Naive thymus-derived CD4-positive, alpha-beta T cell (primary cell): ENCODE data around the gene SMIM35. TPM values are rescaled to one million over a fixed set of nuclear protein-coding genes. Genes with fewer than 3 reads are reported as not detected.

ENCODE experiments used
- ATAC-seq: fragments of 150-1000 bp; cut with Tn5 transposase; 2 replicates; pipeline ENCODE4 v1.10.0; 2021; ENCODE audit warnings: mild to moderate bottlenecking, moderate library complexity
- CTCF ChIA-PET: fragments of 350-600 bp; sonication (Branson Sonifier 250); formaldehyde crosslinking; loops from one replicate; lab custom pipeline; 2021; ENCODE audit warnings: antibody characterized with exemption; lab: Charles Lee
- POLR2A ChIA-PET: fragments of 350-600 bp; sonication (Branson Sonifier 250); formaldehyde crosslinking; loops from one replicate; lab custom pipeline; 2021; ENCODE audit warnings: antibody characterized with exemption, inconsistent platforms; lab: Charles Lee
- DNase-seq, 9 donors: peaks; one replicate each; pipeline versions ENCODE4 v3.0.0 to v3.0.0-alpha.2; 2020 to 2022; ENCODE audit warnings: mixed read lengths in 1 of 9
- H3K27ac ChIP-seq: one replicate; pipeline ENCODE4 v1.7.0; 2013; ENCODE audit warnings: mild to moderate bottlenecking, low read depth, low read length, moderate library complexity
- H3K27me3 ChIP-seq, 2 donors: one replicate each; pipeline ENCODE4 v1.7.0; 2013; ENCODE audit warnings: low read length in 2 of 2, mild to moderate bottlenecking in 2 of 2, moderate library complexity in 2 of 2; ENCODE audit not compliant: control insufficient read depth in 2 of 2, insufficient read depth in 2 of 2
- H3K36me3 ChIP-seq, 3 experiments: 1 replicate in 2 of 3; 2 replicates in 1 of 3; pipeline ENCODE4 v1.7.0; 2013; ENCODE audit warnings: low read length in 3 of 3, mild to moderate bottlenecking in 3 of 3, moderate library complexity in 1 of 3; ENCODE audit not compliant: insufficient read depth in 3 of 3, control insufficient read depth in 2 of 3
- H3K4me1 ChIP-seq, 2 donors: one replicate each; pipeline ENCODE4 v1.7.0; 2013; ENCODE audit warnings: low read length in 2 of 2, mild to moderate bottlenecking in 2 of 2, moderate library complexity in 1 of 2; ENCODE audit not compliant: control insufficient read depth in 2 of 2, insufficient read depth in 2 of 2
- H3K4me3 ChIP-seq: 2 replicates; pipeline ENCODE4 v1.7.0; 2013; ENCODE audit warnings: mild to moderate bottlenecking, low read length
- H3K9me3 ChIP-seq, 3 experiments: 1 replicate in 2 of 3; 2 replicates in 1 of 3; pipeline ENCODE4 v1.7.0; 2013; ENCODE audit warnings: low read length in 3 of 3; ENCODE audit not compliant: control insufficient read depth in 2 of 3
- H3K27ac Mint-ChIP-seq, 9 donors: one replicate each; pipeline ENCODE4 v1.8.0; 2020 to 2022; ENCODE audit warnings: mixed read lengths in 9 of 9, mild to moderate bottlenecking in 8 of 9, moderate library complexity in 5 of 9, inconsistent platforms in 2 of 9
- H3K27me3 Mint-ChIP-seq, 5 donors: one replicate each; pipeline ENCODE4 v1.8.0; 2021 to 2022; ENCODE audit warnings: mixed read lengths in 5 of 5, mild to moderate bottlenecking in 1 of 5
- H3K36me3 Mint-ChIP-seq, 5 donors: one replicate each; pipeline ENCODE4 v1.8.0; 2020 to 2022; ENCODE audit warnings: mixed read lengths in 5 of 5, mild to moderate bottlenecking in 3 of 5, inconsistent platforms in 1 of 5
- H3K4me1 Mint-ChIP-seq, 7 donors: one replicate each; pipeline ENCODE4 v1.8.0; 2020 to 2022; ENCODE audit warnings: mixed read lengths in 7 of 7, mild to moderate bottlenecking in 3 of 7, inconsistent platforms in 1 of 7
- H3K4me3 Mint-ChIP-seq, 10 donors: one replicate each; pipeline ENCODE4 v1.8.0; 2020 to 2022; ENCODE audit warnings: mild to moderate bottlenecking in 10 of 10, mixed read lengths in 10 of 10, moderate library complexity in 6 of 10, inconsistent platforms in 2 of 10
- H3K9me3 Mint-ChIP-seq, 11 donors: one replicate each; pipeline ENCODE4 v1.8.0; 2020 to 2022; ENCODE audit warnings: mixed read lengths in 11 of 11, mild to moderate bottlenecking in 4 of 11, inconsistent platforms in 1 of 11, moderate library complexity in 1 of 11
- intact Hi-C, 2 donors: fragments of 100-400 bp; cut with micrococcal nuclease; formaldehyde crosslinking; loops; one replicate each; pipeline ENCODE4 v1.15.1; 2023
- polyA plus RNA-seq, 2 donors: library from polyadenylated mRNA; unstranded; fragments of 300-500 nt; fragmentation: Illumina TruSeq; gene quantifications; one replicate each; pipeline ENCODE4 v1.2.3, GENCODE V29; 2021
- total RNA-seq, 6 experiments: library from RNA in 5 of 6; stranded (reverse) in 5 of 6; gene quantifications; 1 replicate in 5 of 6; 2 replicates in 1 of 6; pipeline ENCODE4 v1.2.3 and lab custom pipeline; 2021 to 2026

The SMIM35 gene
- total and polyA plus RNA-seq, 7 experiments from 2014 or later, result 0.11 to 0.60 (median 0.28) TPM; not detected in 3

DNA sequence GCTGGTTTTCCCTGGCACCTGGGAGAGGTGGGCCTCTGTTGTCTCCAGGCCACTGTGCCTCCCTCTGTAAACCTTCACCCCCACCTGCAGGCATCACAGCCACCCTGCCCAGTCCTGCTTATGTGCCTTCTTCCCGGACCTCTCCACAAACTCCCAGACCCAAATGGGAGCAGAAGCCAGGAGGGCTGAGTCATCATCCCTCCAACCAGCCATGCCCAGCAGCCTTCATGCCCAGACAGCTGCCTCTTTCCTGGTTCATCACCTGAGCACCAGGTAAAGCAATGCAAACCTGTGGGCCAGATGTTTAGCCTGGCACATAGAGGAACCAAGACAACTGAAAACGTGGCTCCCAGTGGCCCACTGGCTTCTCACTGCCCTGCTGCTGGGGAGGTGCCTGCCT, 12.0 kb downstream of the SMIM35 start:
- Histone ChIP-seq H3K27ac (no peak overlapping the region), H3K27me3 (no peaks in the 10 kb centered on the region), H3K36me3 (no peaks in the 10 kb centered on the region), H3K9me3 (no peaks in the 10 kb centered on the region), H3K4me3 (no peak overlapping the region), H3K4me1 (peaks cover 0 to 5% of the 10 kb centered on the region in 2 donors)
- H3K9me3 Mint-ChIP-seq, result peaks cover 0 to 1% (median 0%) of the 10 kb centered on the region in 11 donors
- DNase-seq (no peak), ATAC-seq (no peak)
- no peak overlapping the region for H3K27ac Mint-ChIP-seq
- H3K36me3 Mint-ChIP-seq, result no peaks in the 10 kb centered on the region
- peaks cover 0 to 21% (median 5%) of the 10 kb centered on the region in 5 donors for H3K27me3 Mint-ChIP-seq
- CTCF ChIA-PET, result no interaction called here
- peaks cover 0 to 2% (median 0%) of the 10 kb centered on the region in 7 donors for H3K4me1 Mint-ChIP-seq
- POLR2A ChIA-PET, result no interaction called here
- H3K4me3 Mint-ChIP-seq, result no peak overlapping the region
- intact Hi-C loops, result no loop called here

DNA sequence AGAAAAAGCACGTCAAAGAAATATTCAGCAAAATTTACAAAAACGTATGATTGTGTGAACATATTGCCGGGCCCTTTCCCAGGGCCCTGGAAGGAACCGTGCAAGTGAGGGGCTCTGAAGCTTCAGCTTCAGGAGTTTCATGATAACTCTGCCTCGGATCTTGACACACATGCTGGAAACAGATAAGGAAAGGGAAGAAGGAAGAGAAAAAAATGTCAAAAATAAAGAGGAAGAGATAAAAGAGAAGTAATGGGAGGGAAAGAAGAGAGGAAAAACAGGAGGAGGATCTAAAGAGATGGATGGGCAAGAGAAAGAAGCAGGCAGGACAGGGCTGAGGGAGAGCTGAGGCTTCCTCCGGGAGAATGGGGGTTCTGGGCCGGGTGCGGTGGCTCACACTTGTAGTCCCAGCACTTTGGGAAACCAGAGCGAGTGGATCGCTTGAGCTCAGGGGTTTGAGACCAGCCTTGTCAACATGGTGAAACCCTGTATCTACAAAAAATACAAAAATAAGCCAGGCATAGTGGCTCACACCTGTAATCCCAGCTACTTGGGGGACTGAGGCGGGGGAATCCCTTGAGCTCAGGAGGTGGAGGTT, 12.6 kb downstream of the SMIM35 start:
- H3K36me3 Mint-ChIP-seq, result no peaks in the 10 kb centered on the region
- H3K27me3 Mint-ChIP-seq, result peaks cover 0 to 21% (median 5%) of the 10 kb centered on the region in 5 donors
- Histone ChIP-seq H3K27me3 (no peaks in the 10 kb centered on the region), H3K4me3 (no peak overlapping the region), H3K9me3 (no peaks in the 10 kb centered on the region), H3K4me1 (no peaks in the 10 kb centered on the region), H3K36me3 (no peaks in the 10 kb centered on the region), H3K27ac (no peak overlapping the region)
- ChIA-PET CTCF (no interaction called here), POLR2A (no interaction called here)
- H3K4me3 Mint-ChIP-seq, result no peak overlapping the region
- peaks cover 0 to 2% (median 0%) of the 10 kb centered on the region in 7 donors for H3K4me1 Mint-ChIP-seq
- H3K27ac Mint-ChIP-seq, result peak overlapping the region in 1 of 9 donors; percentile 9
- ATAC-seq, result no peak
- H3K9me3 Mint-ChIP-seq, result peaks cover 0 to 1% (median 0%) of the 10 kb centered on the region in 11 donors
- intact Hi-C loops, result no loop called here
- no peak for DNase-seq

GRCh38 chr11:118073554-118073953, 13.2 kb downstream of the SMIM35 start:
- ATAC-seq (no peak), DNase-seq (no peak)
- Histone ChIP-seq H3K4me1 (no peaks in the 10 kb centered on the region), H3K9me3 (no peaks in the 10 kb centered on the region), H3K27ac (no peak overlapping the region), H3K36me3 (no peaks in the 10 kb centered on the region), H3K27me3 (no peaks in the 10 kb centered on the region), H3K4me3 (no peak overlapping the region)
- ChIA-PET POLR2A (no interaction called here), CTCF (no interaction called here)
- intact Hi-C loops, result no loop called here
- Mint-ChIP-seq H3K27ac (no peak overlapping the region), H3K4me1 (peaks cover 0 to 2% (median 0%) of the 10 kb centered on the region in 7 donors), H3K9me3 (peaks cover 0 to 1% (median 0%) of the 10 kb centered on the region in 11 donors), H3K36me3 (no peaks in the 10 kb centered on the region), H3K27me3 (peaks cover 0 to 20% (median 5%) of the 10 kb centered on the region in 5 donors), H3K4me3 (no peak overlapping the region)

DNA sequence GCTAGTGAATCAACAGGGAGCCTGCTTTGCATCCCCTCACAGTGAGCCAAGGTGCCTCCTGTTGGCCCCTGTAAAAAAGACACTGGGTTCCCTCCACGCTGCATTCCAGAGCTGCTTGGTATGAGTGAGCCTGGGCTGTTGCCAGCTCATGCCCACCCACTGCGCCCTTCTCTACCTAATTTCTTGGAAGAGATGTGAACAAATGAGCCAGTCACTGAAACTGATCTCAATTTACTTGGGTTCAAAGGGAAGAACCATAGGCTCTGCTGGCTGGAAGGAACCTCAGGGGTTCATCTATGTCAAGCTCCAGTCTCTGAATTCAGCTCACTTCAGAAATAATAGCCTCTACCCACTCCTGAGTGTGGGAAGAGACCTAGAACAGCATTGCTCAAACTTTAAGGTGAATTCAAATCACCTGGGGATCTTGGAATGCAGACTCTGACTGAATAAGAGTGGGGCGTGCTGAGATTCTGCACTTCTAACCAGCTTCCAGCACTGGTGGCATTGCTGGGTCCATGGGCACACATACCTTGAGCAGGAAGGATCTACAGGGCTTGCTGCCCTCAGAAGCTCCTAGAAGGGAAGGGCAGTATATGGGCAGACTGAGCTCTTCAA, 15.2 kb downstream of the SMIM35 start:
- intact Hi-C loops, result no loop called here
- no peak for ATAC-seq
- Mint-ChIP-seq H3K9me3 (peaks cover 0 to 1% (median 0%) of the 10 kb centered on the region in 11 donors), H3K27me3 (peaks cover 0 to 17% (median 0%) of the 10 kb centered on the region in 5 donors), H3K27ac (no peak overlapping the region), H3K4me1 (peaks cover 0 to 2% (median 0%) of the 10 kb centered on the region in 7 donors), H3K36me3 (no peaks in the 10 kb centered on the region), H3K4me3 (no peak overlapping the region)
- Histone ChIP-seq H3K9me3 (no peaks in the 10 kb centered on the region), H3K27ac (no peak overlapping the region), H3K4me1 (no peaks in the 10 kb centered on the region), H3K36me3 (no peaks in the 10 kb centered on the region), H3K27me3 (no peaks in the 10 kb centered on the region), H3K4me3 (no peak overlapping the region)
- CTCF ChIA-PET, result interaction anchor here (1.0 kb wide), 1 partner anchor 125 kb away, joined by 3 read pairs; no protein-coding TSS in a partner anchor
- POLR2A ChIA-PET, result no interaction called here
- DNase-seq, result no peak

- H3K27ac Mint-ChIP-seq, result peak overlapping the region in 1 of 9 donors; percentile 13
- DNase-seq, result no peak
- POLR2A ChIA-PET, result no interaction called here
- CTCF ChIA-PET, result no interaction called here
- peaks cover 0 to 1% (median 0%) of the 10 kb centered on the region in 11 donors for H3K9me3 Mint-ChIP-seq
- Histone ChIP-seq H3K27ac (no peak overlapping the region), H3K9me3 (no peaks in the 10 kb centered on the region), H3K4me1 (no peaks in the 10 kb centered on the region), H3K4me3 (no peak overlapping the region), H3K27me3 (no peaks in the 10 kb centered on the region), H3K36me3 (no peaks in the 10 kb centered on the region)
- H3K4me1 Mint-ChIP-seq, result peaks cover 0 to 4% (median 0%) of the 10 kb centered on the region in 7 donors
- H3K4me3 Mint-ChIP-seq, result no peak overlapping the region
- no peaks in the 10 kb centered on the region for H3K36me3 Mint-ChIP-seq
- no peak for ATAC-seq
- intact Hi-C loops, result no loop called here
- H3K27me3 Mint-ChIP-seq, result peaks cover 0 to 23% (median 0%) of the 10 kb centered on the region in 5 donors
Observed at GRCh38 chr11:118068945-118069612, 17.7 kb downstream of the SMIM35 start.

GRCh38 chr11:118068206-118068944, 18.4 kb downstream of the SMIM35 start:
- Mint-ChIP-seq H3K27me3 (peaks cover 0 to 18% (median 0%) of the 10 kb centered on the region in 5 donors), H3K4me1 (peaks cover 0 to 4% (median 0%) of the 10 kb centered on the region in 7 donors), H3K36me3 (no peaks in the 10 kb centered on the region), H3K27ac (peak overlapping the region in 1 of 9 donors; percentile 72), H3K4me3 (no peak overlapping the region), H3K9me3 (peaks cover 0 to 1% (median 0%) of the 10 kb centered on the region in 11 donors)
- no peak overlapping the region for H3K27ac ChIP-seq
- no peaks in the 10 kb centered on the region for H3K27me3 ChIP-seq
- CTCF ChIA-PET, result no interaction called here
- no peaks in the 10 kb centered on the region for H3K36me3 ChIP-seq
- no peak overlapping the region for H3K4me3 ChIP-seq
- intact Hi-C loops, result no loop called here
- POLR2A ChIA-PET, result no interaction called here
- DNase-seq, result no peak
- no peaks in the 10 kb centered on the region for H3K4me1 ChIP-seq
- H3K9me3 ChIP-seq, result no peaks in the 10 kb centered on the region
- ATAC-seq, result no peak
